Dedifferentiated amniotic fluid mesenchymal stem cell (primary cell): ENCODE results near the gene LIMCH1.
"Not testable (repeated sequence)": the region's sequence is repeated elsewhere in the genome, so short reads cannot be mapped to it uniquely, and the experiment has no call there.

Source experiments
- DNase-seq: peaks from one replicate; pipeline ENCODE4 v3.0.0-alpha.2; 2016; ENCODE audit errors: extremely low spot score

The LIMCH1 gene

GRCh38 chr4:41538017-41538733 is at the start of gene LIMCH1:
Gene LIMCH1, plus strand, starts transcription at chr4:41538157. Its CDS starts 67,839 bp downstream, at chr4:41605996.
- DNase-seq, result no peak

DNA sequence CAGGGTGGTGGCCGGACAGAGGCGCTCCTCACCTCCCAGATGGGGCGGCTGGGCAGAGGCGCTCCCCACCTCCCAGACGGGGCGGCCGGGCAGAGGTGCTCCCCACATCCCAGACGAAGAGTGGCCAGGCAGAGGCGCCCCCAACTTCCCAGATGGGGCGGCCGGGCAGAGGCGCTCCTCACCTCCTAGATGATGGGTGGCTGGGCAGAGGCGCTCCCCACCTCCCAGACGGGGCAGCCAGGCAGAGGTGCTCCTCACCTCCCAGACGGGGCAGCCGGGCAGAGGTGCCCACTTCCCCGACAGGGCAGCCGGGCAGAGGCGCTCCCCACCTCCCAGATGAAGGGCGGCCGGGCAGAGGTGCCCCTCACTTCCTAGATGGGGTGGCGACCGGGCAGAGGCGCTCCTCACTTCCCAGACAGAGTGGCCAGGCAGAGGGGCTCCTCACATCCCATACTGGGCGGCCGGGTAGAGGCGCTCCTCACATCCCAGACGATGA is 46.8 kb upstream of the LIMCH1 start:
- DNase-seq, result not testable (repeated sequence)

DNA sequence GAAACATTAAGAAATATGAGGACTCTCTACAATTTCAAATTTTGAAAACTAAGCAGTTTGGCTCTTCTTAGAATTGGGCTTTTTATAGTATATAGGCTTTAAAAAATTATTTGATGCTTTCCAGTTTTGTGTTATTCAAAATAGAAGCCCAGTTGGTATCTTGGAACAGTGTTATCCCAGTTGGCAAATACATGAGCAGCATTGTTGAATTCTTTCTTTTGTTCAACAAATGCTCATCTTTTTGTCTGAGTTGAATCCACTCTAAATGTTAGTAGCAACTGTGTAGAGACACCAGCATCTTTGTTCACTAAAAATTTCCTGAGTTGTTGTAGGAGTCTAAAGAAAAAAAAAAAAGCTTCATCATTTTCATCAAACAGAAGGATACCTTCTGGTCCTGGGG is 41.0 kb upstream of the LIMCH1 start:
- no peak for DNase-seq

DNA sequence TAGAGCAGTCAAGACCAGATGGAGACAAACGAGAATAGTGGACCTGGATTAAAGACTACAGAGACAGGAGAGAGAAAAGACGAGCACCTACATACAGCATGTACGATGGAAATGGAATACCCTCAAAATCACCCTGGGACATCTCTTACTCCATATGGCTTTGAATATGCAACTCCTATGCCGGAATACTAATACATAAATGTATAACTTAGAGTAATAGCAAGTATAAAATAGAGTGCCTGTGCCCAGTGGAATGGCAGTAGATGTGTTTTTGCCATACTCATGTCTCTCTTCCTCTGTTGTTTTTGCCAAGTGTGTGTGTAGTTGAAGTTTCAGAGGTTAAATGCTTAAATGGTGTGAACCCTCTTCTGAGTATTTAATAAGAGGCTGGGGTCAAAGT is 39.8 kb upstream of the LIMCH1 start:
- no peak for DNase-seq

- DNase-seq, result no peak
Observed at GRCh38 chr4:41504167-41504818, 33.7 kb upstream of the LIMCH1 start.

- DNase-seq, result no peak
Observed at GRCh38 chr4:41505161-41505661, 32.7 kb upstream of the LIMCH1 start.

GRCh38 chr4:41506130-41506529 is 31.8 kb upstream of the LIMCH1 start:
- no peak for DNase-seq

GRCh38 chr4:41507291-41507947 is 30.5 kb upstream of the LIMCH1 start:
- DNase-seq, result no peak

- no peak for DNase-seq
Observed at GRCh38 chr4:41509451-41509866, 28.5 kb upstream of the LIMCH1 start.

- no peak for DNase-seq
Observed at GRCh38 chr4:41510179-41510578, 27.8 kb upstream of the LIMCH1 start.

GRCh38 chr4:41512136-41512535 is 25.8 kb upstream of the LIMCH1 start:
- no peak for DNase-seq

DNA sequence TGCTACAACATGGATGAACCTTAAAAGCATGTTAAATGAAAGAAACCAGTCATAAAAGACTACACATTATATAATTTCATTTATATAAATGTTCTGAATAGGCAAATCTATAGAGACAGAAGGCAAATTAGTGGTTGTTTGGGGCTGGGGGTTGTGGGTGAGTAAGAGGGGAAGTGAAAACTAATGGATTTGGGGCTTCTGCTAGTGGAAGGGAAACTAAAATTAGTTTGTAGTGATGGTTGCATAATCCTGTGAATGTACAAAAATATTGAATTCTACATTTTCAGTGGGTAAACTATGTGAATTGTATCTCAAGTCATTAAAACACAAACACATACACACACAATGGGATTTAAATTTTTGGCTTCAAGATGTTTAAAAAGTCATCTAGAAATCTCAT is 25.4 kb upstream of the LIMCH1 start:
- no peak for DNase-seq

DNA sequence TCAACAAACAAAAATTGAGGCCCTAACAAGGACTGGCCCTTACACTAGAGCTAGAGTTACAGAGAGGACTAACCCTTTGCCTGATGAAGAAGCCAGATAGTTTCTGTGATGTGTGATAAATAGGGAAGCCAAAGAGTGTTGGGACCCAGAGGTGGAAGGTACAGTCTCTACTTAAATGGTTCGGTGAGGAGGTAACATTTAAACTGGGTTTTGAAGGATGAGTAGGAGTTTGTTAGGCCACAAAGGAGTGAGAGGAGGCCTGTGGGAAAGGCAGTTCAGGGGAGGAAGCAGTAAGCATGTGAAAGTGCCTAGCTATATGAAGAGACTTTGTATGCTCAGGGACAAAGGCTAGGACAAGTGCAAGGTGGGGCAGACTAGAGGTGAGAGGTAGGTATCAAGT is 23.8 kb upstream of the LIMCH1 start:
- no peak for DNase-seq

DNA sequence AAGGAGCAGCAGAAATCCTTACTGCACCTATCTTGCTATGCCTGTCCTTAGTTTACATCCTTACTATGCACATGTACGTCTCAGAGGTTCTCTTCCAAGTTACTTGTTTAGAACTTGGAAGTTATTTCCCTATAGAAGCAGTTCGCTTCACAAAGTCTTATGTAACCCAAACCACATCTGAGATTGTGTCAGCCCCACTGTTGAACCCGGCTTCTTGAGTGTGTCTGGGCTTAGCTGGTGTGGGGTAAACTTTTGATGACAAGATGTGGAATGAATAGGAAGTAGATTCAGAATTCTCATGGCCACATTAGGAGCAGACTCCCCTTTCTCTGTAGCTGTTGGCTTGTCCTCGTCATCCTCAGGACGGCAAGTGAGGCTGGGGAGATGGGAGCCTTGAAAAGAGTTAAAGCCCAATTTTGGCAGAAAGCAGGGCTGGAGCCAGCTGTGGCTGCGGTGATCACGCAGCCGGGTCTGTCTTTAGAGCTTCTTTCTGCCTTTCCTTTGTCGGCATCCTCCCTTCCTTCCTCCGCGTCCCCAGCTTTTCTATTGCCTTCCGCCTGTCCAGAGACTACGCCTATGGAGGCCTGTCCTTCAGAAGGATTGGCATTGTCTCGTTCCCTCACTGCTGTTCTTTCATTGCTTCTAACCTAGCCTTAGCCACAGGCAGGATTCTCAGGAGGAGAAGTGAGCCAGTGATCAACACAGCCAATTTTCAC is 23.0 kb upstream of the LIMCH1 start:
- DNase-seq, result no peak

DNA sequence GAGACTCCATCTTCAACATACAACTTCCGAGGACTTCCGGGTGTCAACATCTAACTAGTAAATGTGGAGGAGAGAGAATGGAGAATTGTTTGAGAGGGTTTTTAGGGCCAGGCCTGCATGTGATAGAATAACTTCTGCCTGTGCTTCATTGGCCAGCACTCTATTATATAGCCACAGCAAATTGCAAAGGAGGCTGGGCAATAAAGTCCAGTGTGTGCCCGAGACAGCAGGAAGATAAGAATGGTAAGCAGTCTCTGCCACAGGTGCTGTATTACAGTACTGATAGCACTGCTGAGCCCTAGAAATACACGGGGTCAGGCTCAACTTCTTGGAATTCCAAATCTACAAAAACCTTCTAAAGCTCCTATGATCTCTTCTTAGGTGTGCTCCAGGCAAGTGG is 20.8 kb upstream of the LIMCH1 start:
- DNase-seq, result no peak

DNA sequence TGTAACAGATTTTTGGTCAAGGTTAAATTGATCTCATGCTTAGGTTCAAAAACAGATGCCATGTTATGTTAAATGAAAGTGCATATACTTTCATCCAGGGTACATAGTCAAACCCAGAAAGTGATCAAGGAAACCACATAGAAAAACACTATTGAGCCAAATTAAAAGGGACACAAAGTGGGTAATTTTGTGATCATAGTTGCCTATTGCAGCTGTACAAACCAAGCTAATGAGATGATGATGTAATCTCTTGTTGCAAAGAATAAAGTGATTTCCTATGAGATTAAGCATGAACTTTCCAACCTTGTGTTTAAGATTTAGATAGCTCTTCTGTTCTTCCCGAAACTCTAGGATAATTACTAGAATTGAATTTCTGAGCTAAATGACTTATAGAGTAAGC is 20.2 kb upstream of the LIMCH1 start:
- DNase-seq, result no peak

- DNase-seq, result no peak
Observed at GRCh38 chr4:41524425-41524824, 13.5 kb upstream of the LIMCH1 start.

DNA sequence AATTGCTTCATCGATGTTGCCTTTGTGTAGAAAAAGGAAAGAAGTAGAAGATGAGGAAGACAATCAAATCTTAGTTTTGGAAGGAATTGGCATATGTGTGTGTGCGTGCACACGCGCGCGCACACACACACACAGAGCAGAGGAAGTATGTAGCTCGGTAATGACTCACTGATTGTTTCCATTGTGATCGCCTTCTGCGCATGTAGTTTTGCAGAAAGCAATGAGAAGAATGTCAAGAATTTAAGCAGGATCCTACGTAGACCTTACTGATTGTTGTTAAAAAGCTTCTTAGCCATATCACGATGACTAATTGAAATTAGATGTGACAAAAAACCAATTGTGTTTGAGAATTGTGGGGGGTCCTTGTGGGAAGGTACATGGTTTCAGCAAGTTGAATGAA is 12.8 kb upstream of the LIMCH1 start:
- DNase-seq, result peak; percentile 64

GRCh38 chr4:41526628-41527027 is 11.3 kb upstream of the LIMCH1 start:
- DNase-seq, result no peak

- no peak for DNase-seq
Observed at GRCh38 chr4:41528512-41529205, 9.3 kb upstream of the LIMCH1 start.

GRCh38 chr4:41530741-41531140 is 7.2 kb upstream of the LIMCH1 start:
- no peak for DNase-seq
